GM18951 (cell line): ENCODE results near the gene TAF10.

Source experiments
- POLR2A ChIP-seq: IDR thresholded peaks from 4 replicates; pipeline ENCODE4 v1.6.1; 2011; ENCODE audit warnings: mild to moderate bottlenecking; ENCODE audit not compliant: insufficient read length, insufficient read depth; ENCODE audit errors: extremely low read depth
- in situ Hi-C: fragments of 300-500 bp; cut with MboI; formaldehyde crosslinking; loops from one replicate; pipeline ENCODE4 v1.12.0; 2022; ENCODE audit warnings: low sequenced_read_pairs, mixed read lengths, inconsistent platforms; ENCODE audit not compliant: unreplicated experiment

The TAF10 gene

DNA sequence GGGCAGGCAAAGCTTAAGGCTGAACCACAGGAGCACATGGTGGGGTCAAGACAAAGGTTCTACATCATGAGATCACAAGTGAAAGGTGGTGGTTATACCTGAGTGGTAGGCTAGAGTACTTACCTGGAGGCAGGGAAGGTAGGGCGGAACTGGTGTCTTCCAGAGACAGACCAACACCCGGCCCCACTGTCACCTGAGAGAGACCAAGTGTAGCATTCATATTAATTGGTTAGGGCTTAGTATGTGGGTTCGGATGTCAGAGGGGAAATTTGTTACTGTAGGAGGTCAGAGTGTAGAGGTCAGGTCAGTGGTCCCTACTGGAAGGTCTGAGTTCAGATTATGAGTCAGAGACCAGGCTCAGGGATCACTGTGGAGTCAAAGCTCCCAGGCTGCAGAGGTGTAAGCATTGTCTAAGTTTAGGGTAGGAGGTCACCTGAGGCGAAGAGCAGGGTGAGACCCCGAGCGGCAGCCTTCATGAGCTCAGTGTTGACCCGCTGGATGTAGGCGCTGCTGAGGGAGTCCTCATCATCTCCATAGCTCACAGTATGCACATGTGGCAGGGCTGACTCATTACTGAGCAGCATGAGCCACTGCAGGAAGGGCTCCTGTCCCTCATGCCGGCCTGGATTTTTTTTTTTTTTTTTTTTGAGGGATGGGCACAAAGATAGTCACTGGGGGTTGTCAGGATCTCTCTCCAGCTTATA is 4.0 kb upstream of the TAF10 start:
- no peak for TF ChIP-seq POLR2A
- in situ Hi-C loops: no loop called here

DNA sequence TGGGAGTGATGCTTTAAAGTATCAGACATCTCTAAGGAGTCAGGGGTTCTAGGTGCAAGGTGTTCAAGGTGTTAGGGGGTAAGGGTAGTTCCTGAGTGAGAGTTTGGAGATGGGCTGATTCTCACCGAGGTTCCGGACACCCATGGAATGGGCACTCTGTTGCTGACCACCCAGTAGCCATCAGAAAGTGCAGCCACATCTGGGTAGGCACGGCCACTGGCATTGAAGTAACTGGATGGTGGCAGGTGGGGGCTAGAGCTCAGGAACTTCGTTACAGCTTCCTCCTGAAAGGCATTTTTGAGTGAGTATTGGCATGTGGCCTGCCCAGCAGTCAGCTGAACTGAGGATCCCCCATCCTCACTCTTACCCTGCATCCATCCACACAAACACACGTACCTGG is 3.0 kb upstream of the TAF10 start:
- no peak for TF ChIP-seq POLR2A
- in situ Hi-C loops: no loop called here

DNA sequence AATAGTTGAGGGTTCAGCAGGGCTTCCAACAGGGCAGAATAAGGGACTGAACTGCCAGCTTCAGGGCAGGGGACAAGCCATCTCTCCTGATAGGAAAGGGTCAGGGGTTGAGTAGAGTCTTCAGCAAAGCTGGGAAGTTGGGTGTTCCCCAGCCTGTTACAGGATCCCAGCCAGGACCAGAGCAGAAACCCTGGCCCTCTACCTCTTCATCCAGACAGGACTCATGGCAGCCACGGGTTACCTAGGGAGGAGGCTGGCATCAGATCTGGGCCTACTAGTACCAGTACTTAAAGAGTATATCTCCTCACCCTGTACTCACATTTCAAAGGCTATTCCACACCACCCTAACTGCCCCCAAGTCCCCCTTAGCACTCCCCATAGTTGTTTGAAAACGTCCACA is 2.4 kb upstream of the TAF10 start:
- in situ Hi-C loops: no loop called here
- no peak for TF ChIP-seq POLR2A

DNA sequence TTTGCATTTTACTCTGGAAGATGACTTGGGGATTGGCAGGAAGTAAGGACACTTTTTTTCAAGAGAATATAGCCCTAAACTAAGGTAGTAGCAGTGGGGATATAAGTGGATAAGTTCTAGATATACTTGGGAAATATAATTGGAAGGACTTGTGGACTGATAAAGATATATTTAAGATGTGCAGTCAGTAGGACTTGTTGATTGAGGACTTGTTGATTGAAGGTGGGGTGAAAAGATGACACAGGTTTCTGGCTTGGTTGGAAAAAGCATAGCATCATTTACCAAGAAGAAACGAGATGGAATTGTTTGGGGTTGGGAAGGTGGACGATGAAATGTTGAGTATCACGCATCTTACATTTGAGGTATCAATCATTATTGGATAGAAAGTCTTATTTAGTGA is 1.5 kb upstream of the TAF10 start:
- TF ChIP-seq POLR2A: no peak
- in situ Hi-C loops: no loop called here

DNA sequence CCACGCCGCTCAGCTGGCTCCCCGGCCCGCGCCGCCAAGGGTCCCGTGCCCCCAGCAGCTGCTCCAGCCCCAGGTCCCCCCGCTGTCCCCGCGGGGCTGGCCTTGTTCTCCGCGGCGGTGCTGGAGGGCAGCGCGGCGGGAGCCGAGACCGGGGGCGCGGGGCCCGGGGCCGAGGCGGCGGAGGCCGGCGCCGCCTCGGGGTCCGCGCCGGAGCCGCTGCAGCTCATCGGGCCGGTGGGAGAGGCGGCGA is 128 bp downstream of the TAF10 start:
- TF ChIP-seq POLR2A: no peak
- in situ Hi-C loops: no loop called here

DNA sequence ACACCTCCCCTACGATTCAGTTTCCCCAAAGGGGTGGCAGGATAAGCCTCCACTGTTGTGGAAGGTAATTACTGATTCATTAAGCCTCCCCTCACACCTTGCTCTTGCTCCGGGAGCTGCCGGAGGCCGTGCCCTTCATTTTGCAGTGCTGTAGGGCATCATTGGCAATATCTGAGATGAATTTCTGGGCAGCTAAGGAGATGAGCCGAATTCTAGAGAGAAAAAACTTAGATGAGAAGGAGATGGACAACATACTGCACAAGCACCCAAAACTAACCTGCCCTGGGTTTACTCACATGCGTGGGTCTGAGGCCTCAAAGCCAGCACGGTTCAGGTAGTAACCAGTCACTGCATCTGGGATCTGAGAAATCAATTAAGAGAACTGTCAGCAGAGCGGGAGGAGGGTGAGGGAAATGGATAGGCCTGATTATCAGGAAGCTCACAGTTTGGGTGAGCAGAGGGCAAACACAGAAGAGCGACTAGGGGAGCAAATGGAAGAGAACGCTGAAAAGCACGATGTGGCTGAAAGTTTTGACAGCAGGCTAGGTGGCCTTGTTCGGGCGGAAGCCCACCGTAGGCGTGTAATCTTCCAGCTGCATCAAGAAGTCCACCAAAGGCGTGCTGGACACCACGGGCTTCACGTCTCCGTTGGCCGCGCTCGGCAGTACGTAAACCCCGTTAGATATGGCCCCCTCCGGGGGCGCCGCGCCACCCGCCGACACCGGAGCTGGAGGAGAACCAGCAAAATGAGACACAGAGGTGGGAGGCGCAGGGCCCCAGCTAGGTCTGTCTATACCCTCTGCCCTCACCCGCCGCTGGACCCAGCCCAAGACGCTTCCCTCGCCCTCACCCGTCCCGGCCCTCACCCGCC is 689 bp downstream of the TAF10 start:
- in situ Hi-C loops: no loop called here
- TF ChIP-seq POLR2A: no peak

DNA sequence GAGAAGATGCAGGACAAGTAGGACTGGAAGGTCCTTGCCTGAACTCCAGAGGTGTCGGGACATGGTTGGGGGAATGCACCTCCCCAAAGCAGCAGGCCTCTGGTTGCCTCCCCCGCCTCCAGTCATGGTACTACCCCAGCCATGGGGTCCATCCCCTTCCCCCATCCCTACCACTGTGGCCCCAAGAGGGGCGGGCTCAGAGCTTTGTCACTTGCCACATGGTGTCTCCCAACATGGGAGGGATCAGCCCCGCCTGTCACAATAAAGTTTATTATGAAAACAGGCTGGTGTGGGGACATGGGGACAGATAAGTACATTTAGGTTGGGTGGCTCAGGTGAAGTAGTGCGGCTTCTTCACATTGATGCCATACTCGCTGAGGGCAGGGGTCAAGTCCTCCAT is 1.4 kb downstream of the TAF10 start:
- in situ Hi-C loops: no loop called here
- TF ChIP-seq POLR2A: no peak

DNA sequence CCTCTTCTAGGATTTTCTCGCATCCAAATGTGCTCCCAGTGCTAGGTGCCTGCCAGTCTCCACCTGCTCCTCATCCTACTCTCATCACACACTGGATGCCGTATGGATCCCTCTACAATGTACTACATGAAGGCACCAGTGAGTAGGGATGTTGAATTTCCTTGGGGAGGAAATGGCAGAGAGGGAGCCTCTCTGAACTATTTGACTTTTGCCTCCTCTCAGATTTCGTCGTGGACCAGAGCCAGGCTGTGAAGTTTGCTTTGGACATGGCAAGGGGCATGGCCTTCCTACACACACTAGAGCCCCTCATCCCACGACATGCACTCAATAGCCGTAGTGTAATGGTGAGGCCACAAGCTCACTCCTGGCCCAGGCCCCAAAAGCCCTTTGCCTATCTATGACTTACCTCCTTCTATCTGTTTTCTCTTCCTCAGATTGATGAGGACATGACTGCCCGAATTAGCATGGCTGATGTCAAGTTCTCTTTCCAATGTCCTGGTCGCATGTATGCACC is 2.5 kb downstream of the TAF10 start:
- peak; percentile 27 for TF ChIP-seq POLR2A
- in situ Hi-C loops: no loop called here

DNA sequence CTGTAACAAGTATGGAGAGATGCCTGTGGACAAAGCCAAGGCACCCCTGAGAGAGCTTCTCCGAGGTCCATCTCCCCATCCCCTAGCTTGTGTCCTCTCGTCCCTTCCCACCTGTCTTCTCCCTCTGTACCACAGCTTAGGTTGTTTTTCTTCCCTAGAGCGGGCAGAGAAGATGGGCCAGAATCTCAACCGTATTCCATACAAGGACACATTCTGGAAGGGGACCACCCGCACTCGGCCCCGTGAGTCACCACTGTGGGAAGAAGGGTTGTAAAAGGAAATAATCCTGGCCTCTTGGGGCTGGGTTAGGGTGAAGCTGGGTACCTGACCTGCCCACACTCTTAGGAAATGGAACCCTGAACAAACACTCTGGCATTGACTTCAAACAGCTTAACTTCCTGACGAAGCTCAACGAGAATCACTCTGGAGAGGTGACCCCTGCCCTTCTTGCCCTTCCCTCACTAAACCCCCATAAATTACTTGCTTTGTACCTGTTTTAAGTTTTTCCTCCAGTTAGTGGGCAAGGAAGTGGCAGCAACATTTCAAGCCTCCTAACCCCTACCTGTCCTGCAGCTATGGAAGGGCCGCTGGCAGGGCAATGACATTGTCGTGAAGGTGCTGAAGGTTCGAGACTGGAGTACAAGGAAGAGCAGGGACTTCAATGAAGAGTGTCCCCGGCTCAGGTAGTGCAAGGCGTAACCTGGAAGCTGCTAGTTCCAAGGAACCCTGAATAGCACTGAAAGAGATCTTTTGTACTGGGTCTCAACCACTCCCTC is 3.1 kb downstream of the TAF10 start:
- TF ChIP-seq POLR2A: no peak
- in situ Hi-C loops: no loop called here

DNA sequence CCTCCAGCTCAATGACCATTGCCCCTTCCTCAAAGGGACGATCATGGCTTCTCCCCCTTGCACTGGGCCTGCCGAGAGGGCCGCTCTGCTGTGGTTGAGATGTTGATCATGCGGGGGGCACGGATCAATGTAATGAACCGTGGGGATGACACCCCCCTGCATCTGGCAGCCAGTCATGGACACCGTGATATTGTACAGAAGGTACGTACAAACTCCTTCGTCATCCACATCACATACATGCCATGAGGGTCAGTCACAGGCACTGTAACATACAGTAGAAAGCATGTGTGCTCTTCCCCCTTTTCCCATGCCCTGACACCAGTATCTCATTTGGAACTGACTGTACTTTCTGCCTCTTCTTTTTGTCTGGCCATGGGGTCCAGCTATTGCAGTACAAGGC is 4.0 kb downstream of the TAF10 start:
- TF ChIP-seq POLR2A: no peak
- in situ Hi-C loops: no loop called here

DNA sequence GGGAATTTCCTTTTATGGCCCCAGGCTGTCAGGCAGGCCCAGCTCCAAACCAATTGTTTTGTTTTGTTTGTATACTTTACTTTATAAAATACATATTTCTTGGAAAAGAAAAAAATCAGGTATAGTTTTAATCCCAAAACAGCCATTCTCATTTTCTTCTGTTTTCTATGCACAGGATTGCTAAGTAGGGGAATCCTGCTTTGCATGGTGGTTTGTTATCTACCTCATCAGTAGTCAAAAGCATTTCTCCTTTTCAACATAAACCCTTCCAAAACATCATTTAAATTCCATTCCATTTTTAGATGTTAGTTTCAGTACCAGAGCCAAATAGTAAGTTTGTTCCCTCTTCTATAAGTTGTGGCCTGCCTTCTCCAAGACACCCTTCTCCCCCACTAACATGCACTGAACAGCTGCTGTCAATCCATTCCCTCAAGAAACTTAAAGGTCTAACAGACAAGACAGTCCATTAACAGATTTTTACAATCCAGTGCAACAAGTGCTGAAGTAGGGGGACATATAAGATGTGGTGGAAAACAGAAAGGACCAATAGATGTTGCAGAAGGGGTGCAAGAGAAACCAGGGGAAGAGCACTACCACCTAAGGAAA is 4.7 kb downstream of the TAF10 start:
- no peak for TF ChIP-seq POLR2A
- in situ Hi-C loops: no loop called here

DNA sequence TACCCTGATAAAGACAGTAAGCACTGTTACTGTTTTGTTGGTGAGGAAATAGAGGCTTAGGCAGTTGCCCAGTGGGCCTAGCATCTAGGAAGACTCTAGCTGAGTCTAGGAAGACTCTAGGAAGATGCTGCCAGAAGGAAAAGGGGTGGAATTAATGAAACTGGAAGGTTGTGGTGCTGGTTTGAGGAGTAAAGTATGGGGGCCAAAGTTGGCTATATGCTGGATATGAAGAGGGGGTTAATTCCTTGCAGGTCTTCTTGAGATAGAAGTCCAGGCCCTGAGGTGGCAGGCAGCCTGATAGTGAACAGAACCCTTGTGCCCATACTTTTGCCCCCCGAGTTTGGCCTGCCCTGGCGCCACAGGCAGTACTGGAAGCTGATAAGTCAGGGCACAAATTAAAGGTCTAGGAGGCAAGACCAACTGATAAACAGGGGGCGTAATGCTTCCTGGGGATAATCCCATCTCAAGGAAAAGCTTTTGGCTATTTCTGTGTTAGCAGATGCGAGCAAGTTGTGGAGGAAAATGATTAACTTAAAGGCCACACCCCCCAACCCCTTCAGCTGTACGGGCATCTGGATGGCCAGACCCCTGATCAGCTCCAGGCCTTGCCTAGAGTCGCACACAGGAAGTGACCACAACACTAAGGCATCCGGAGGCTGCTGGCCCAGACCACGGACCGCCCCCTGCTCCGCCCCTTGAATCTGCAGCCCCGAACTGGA is 5.4 kb downstream of the TAF10 start:
- TF ChIP-seq POLR2A: peak; percentile 41
- in situ Hi-C loops: no loop called here
